ENCODE data around the gene SEMA4F. TPM values are rescaled to one million over a fixed set of nuclear protein-coding genes. Genes with fewer than 3 reads are reported as not detected.

The SEMA4F gene
- total RNA-seq, 2 experiments from 2014 or later, result 5.8 to 6.4 TPM

Other genes starting within 250 kb of the SEMA4F start
- 1 to 10 TPM; 1.5 TPM for gene C2orf81, start 232.6 kb upstream of the SEMA4F start, total RNA-seq
- gene WDR54, start 232.5 kb upstream of the SEMA4F start, total RNA-seq, result 10 to 100 TPM; 93.7 to 96.9 TPM
- under 1 TPM; 0.37 to 0.57 TPM for gene RTKN, start 212.3 kb upstream of the SEMA4F start, total RNA-seq
- gene INO80B, start 199.2 kb upstream of the SEMA4F start, total RNA-seq, result 10 to 100 TPM; 25.7 to 29.1 TPM
- 10 to 100 TPM; 34.0 to 34.3 TPM for gene WBP1, start 195.8 kb upstream of the SEMA4F start, total RNA-seq
- 10 to 100 TPM; 52.4 to 56.3 TPM for gene MOGS, start 188.9 kb upstream of the SEMA4F start, total RNA-seq
- 10 to 100 TPM; 95.7 to 96.2 TPM for gene MRPL53, start 181.6 kb upstream of the SEMA4F start, total RNA-seq
- 10 to 100 TPM; 22.5 to 26.7 TPM for gene CCDC142, start 171.2 kb upstream of the SEMA4F start, total RNA-seq
- gene TTC31, start 171.2 kb upstream of the SEMA4F start, total RNA-seq, result 10 to 100 TPM; 38.3 to 40.0 TPM
- gene LBX2, start 154.6 kb upstream of the SEMA4F start, total RNA-seq, result under 1 TPM; 0.32 to 0.68 TPM
- gene PCGF1, start 146.6 kb upstream of the SEMA4F start, total RNA-seq, result 10 to 100 TPM; 20.3 to 28.5 TPM
- gene TLX2, start 139.8 kb upstream of the SEMA4F start, total RNA-seq, result under 1 TPM; 0.34 to 0.44 TPM
- under 1 TPM; 0.18 TPM for gene DQX1, start 128.0 kb upstream of the SEMA4F start, total RNA-seq
- gene AUP1, start 124.5 kb upstream of the SEMA4F start, total RNA-seq, result 100 to 1,000 TPM; 119 to 123 TPM
- 10 to 100 TPM; 48.0 to 49.4 TPM for gene HTRA2, start 124.3 kb upstream of the SEMA4F start, total RNA-seq
- gene LOXL3, start 100.3 kb upstream of the SEMA4F start, total RNA-seq, result under 1 TPM; 0.21 to 0.23 TPM
- 10 to 100 TPM; 32.4 to 35.9 TPM for gene DOK1, start 99.5 kb upstream of the SEMA4F start, total RNA-seq
- not detected for gene M1AP, start 5.9 kb upstream of the SEMA4F start, total RNA-seq
- 10 to 100 TPM; 42.6 to 44.7 TPM for gene HK2, start 179.9 kb downstream of the SEMA4F start, total RNA-seq

All from activated CD8-positive, alpha-beta T cell treated with anti-CD3 and anti-CD28 coated beads, Interleukin-2, amount 10 ng/mL, durations not matched to agents 7 days and 5 days (primary cell).